HG03103 (cell line): Measurements from ENCODE around the gene NLRP6.
"Not testable (repeated sequence)": the region's sequence is repeated elsewhere in the genome, so short reads cannot be mapped to it uniquely, and the experiment has no call there.

ENCODE experiments used
- ATAC-seq: cut with Tn5 transposase; IDR thresholded peaks from one replicate; pipeline ENCODE4 v1.9.1; 2021; ENCODE audit warnings: low read depth; ENCODE audit not compliant: unreplicated experiment

NLRP6 gene

GRCh38 chr11:304915-305843 is 27.0 kb downstream of the NLRP6 start:
- no peak for ATAC-seq

- no peak for ATAC-seq
Observed at GRCh38 chr11:305844-306211, 27.6 kb downstream of the NLRP6 start.

GRCh38 chr11:306645-307371 is 28.6 kb downstream of the NLRP6 start:
- no peak for ATAC-seq

GRCh38 chr11:307766-308708 is 29.8 kb downstream of the NLRP6 start, which contains the start of gene IFITM2:
Gene IFITM2 (plus strand): TSS chr11:307816. CDS start chr11:308193, 377 bp downstream.
- ATAC-seq = not testable (repeated sequence)

GRCh38 chr11:308740-309665 is 30.8 kb downstream of the NLRP6 start:
- not testable (repeated sequence) for ATAC-seq

- ATAC-seq = not testable (repeated sequence)
Observed at GRCh38 chr11:309979-310572, 31.9 kb downstream of the NLRP6 start.

GRCh38 chr11:311013-311748 is 33.0 kb downstream of the NLRP6 start:
- ATAC-seq = not testable (repeated sequence)

- ATAC-seq = no peak
Observed at GRCh38 chr11:312092-312816, 34.0 kb downstream of the NLRP6 start.

GRCh38 chr11:313304-313786 is 35.1 kb downstream of the NLRP6 start:
- no peak for ATAC-seq

- peak; percentile 26 for ATAC-seq
Observed at GRCh38 chr11:313787-314553, 35.8 kb downstream of the NLRP6 start, which contains the start of gene IFITM1. Gene IFITM1 (plus strand): TSS chr11:314040. CDS start chr11:314171, 131 bp downstream.

GRCh38 chr11:314554-314875 is 36.3 kb downstream of the NLRP6 start:
- not testable (repeated sequence) for ATAC-seq

- ATAC-seq = no peak
Observed at GRCh38 chr11:315051-315481, 36.9 kb downstream of the NLRP6 start.

GRCh38 chr11:315516-315994 is 37.3 kb downstream of the NLRP6 start:
- no peak for ATAC-seq

GRCh38 chr11:316031-316701 is 38.0 kb downstream of the NLRP6 start:
- ATAC-seq = no peak

GRCh38 chr11:316891-317301 is 38.7 kb downstream of the NLRP6 start:
- no peak for ATAC-seq
